Measurements from ENCODE around the gene SLC38A10.
"Not testable (repeated sequence)": the region's sequence is repeated elsewhere in the genome, so short reads cannot be mapped to it uniquely, and the experiment has no call there.

SLC38A10 gene

DNA sequence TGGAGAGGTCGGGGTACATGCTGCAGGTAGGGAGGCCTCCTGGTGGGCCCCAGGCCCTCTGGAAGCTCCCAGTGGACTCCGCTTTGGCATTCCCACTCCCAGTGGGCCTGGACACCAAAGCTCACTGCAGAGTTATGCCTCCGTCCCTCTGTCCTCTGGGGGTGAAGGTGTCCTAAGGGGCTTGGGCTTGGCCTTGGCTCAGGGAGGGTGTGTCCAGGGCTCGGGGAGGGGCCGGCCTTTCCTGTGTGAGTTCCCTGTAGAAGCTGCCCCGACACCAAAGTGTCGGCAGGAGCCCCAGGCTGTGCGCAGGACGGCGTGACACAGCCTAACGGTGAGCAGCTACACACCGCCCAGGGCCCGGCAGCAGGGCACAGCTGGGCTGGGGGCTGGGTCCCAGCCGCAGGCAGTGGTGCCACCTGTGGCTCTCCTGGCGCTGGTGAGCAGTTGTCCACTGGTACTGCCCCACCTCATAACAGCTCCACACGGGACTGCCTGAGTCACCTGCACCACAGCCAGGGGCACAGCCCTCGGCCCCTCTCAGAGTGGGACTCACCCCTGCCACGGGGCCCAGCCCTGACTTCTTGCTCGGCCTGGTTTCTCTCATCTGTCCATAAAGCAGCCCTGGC lies 62.4 kb downstream of the SLC38A10 start:
- DNase-seq, result no peak

- no peak for DNase-seq
These were observed 63.1 kb downstream of the SLC38A10 start for GRCh38 chr17:81231766-81232581.

DNA sequence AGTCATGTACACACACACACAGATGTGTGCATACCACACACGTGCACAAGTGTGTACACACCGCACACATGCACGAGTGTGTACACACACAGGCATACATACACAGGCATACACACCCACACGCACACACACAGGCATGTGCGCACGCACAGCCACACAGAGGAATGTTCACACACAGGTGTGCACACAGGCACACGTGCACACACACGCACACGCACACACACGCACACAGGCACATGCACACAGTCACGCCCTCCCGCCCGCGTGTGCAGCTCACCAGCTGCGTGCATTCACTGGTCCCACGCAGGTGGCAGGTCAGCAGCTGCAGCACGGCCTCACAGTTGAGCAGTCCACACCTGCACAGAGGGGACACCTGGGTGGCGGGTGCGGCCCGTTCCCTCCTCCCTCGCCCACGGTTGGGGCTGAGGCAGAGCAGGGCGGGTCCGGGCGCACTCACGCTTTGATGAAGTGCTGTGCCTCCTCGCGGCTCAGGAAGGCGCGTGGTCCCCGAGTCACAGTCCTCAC lies 63.9 kb downstream of the SLC38A10 start:
- DNase-seq, result no peak

GRCh38 chr17:81230043-81230820 lies 64.9 kb downstream of the SLC38A10 start:
- DNase-seq, result no peak

DNA sequence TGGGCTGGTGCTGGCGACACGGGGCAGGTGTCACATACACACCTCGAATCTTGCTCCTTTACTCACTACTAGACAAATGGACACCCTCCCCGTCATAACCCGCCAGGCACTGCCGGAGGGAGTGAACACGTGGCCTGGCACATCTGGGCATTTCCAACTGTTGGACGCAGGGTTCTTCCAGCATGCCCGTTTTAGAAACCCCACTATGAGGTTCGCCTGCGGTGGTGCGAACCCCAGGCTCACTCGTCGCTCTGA lies 65.5 kb downstream of the SLC38A10 start:
- no peak for DNase-seq

DNA sequence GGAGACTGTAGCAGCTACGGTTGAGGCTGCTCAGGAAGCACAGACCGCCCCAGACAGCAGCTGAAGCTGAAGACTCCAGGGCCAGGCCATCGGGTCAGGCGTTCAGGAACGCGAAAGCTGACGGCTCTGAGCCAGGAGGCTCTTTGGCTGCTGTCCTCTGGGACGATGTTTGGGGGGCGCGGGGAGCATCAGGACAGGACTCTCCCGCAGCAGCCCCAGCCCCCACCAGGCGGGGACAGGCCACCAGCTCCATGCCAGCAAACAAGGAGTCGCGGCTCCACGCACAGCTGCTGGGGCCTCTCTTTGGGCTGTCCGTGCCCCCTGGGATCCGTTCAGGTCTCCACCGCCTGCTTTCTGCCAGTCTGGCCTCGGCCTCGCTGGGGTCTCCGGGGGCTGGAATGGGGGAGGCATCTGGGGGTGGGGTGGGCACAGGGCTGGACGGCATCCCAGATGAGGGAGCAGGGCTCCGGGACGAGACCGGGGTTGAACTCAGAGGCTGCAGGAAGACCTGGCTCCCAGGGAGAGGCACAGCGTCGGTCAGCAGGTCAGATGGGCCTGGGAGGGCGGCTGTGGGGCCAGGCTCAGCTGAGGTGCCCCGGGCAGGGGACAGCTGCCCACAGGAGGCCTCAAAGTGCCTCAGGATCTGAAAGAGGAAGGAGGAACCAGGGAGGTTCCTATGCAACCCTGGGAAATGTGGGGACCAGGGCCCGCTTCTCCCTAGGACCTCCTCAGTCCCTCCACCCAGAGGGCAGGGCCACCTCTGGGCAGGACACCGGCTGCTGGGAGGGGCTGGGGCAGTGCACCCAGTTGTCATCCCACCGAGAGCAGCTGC lies 66.1 kb downstream of the SLC38A10 start:
- DNase-seq, result no peak

DNA sequence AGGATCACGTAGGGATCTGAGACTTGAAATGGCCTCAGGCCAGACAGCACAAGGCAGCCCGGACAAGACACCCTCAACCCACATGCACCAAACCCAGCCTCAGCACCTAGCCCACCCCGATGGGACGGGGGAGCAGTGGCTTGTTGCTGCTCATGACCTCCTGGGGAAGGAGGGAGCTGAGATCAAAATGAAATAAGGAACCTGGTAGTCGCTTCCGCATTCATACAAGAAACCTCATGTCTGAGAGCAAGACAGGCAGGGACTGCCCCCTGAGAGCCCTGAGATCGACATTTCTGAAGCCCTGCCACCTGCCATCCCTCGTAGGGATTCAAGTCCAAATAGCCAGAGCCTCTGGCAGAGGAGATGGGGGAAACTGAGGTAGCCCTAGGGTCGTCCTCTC lies 66.7 kb downstream of the SLC38A10 start:
- peak in 5 of 58 donors; percentile 13 to 34 (median 20) for DNase-seq

DNA sequence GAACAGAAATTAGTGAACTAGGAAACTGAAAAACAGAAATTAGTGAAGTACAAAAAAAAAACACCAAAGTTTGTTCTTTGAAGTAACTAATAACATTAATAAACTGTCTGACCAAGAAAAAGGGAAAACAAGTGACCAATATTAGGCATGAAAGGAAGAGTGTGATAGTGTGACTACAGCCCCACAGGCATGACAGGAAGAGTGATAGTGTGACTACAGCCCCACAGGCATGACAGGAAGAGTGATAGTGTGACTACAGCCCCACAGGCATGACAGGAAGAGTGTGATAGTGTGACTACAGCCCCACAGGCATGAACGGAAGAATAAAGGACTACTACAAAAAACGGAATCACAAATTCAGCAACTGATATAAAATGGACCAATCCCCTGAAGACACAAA lies 67.5 kb downstream of the SLC38A10 start:
- DNase-seq, result not testable (repeated sequence)

DNA sequence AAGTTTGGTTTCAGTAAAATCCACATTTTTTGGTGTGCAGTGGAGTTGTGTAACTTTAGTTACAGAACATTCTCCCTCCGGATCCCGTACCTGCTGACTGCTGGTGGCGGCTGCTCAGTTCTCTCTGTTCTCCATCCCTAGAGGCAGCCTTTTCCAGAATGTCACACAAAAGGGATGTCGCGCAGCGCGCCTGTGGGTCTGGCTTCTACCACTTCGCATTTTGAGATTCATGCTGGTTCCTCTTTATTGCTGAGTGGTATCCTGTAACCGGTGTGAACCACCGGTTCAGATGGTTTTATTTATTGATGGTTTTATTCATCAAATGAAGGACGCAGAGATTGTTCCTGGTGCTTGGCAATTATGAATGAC lies 71.4 kb downstream of the SLC38A10 start:
- DNase-seq, result peak in 1 of 58 donors; percentile 8

DNA sequence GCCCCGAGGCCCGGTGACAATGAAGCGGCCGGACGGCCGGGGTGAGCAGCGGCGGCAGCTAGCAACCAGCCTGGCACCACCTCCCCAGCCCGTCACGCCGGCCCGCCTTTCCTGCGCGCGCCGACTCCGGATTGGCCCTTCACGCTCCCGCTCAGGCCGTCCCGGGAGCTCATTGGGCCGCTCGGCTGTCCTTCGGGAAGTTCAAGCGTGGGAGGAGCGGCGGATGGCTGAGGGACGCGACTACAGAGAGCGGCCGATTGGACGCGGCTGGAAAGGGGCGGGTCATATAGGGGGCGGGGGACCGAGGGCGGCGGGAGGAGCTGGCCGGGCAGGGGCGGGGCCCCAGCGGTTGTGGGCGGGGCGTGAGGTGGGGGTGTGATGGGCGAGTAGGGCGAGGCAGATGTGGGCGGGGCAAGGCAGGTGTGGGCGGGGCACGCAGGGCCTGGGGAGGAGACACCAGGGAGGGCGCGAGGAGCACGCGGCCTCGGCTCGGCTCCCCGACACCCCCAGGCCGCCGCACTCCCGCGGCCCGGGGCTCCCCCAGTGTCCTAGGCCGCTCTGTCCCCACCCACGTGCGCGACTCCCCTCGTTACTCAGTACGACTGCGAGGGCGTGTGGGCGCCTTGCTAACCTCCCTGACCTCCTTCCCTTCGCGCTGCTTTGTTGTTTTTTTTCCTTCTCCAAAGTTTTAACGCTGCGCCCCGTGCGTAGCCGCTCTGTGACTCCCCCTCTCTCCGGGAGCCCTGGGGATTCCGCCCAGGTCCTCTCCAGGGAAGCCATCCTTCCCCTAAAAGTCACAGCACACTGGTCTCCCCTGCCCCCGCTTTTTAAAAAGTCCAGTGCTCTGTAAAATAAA lies 72.0 kb downstream of the SLC38A10 start, which contains the start of gene CEP131:
CEP131 (minus strand) TSS at position 60 of the 856 bp plus-strand sequence. CDS start 2,909 bp downstream, outside the sequence.
- peak; percentile 76 to 99 (median 97) for DNase-seq

DNA sequence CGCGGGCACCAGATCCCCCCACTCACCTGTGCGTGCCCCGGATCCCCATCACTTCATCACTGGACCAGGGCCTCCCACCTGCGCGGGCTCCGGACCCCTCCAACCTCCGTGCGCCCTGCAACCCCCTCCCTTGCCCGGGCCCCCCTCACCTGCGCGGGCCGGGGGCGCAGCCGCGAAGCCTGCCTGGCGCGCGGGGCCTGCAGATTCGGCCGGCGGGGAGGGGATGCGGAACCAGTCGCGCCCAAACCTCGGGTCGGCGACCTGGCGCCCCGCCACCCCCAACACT lies 72.5 kb downstream of the SLC38A10 start:
- no peak for DNase-seq

GRCh38 chr17:81221842-81222619 lies 73.1 kb downstream of the SLC38A10 start:
- no peak for DNase-seq

DNA sequence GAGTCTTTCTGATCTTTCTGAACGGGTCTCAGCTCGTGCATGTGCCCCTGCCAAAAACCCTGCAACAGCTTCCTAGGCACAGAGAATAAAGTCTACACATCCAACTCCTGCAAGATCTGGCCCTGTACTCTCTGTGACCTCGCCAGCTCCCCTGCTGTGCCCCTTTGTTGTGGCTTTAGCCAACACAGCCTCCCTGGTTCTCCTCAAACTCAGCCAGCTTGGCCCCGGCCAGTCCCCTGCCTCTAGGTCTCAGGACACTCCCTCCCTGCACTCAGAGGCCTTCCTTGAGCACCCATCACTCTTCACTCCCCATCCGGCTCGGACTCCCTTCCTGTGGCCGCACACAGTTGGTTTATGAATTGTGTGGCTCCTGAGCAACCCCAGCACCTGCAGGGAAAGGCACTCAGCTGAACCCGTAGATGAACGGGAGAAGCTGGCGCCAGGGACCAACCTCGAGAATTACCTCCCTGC lies 73.7 kb downstream of the SLC38A10 start:
- DNase-seq, result no peak

DNA sequence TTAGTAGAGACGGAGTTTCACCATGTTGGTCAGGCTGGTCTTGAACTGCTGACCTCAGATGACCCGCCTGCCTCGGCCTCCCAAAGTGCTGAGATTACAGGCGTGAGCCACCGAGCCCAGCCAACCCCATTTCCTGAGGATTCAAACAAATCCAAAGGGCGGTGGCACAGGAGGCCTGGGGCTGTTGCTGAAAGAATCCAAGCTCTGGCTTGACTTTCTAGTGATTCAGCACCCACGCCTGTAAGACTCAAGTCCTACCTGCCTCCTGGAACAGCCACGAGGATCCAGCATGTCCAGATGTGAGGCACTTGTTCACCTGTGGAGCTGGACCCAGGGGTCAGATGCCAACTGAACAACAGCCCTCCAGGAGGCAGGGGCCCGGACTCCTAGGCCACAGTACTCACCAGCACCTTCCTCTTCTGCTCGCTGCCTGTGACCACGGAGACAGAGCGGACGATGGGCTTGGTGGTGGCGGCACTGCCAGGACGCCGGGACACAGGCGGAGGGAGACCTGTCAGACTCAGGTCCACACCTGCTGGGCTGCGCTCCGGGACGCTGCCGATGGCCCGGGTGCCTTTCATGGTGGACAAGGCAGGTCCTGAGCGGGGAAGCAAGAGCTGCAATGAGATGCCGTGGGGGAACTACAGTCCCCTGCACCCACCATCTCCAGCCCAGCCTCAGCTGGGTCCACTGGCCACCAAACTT lies 75.5 kb downstream of the SLC38A10 start:
- DNase-seq, result no peak

- DNase-seq, result no peak
These were observed 76.1 kb downstream of the SLC38A10 start for GRCh38 chr17:81218991-81219390.

- DNase-seq, result no peak
These were observed 76.6 kb downstream of the SLC38A10 start for GRCh38 chr17:81218459-81218858.

- DNase-seq, result no peak
These were observed 77.6 kb downstream of the SLC38A10 start for GRCh38 chr17:81217491-81217890.

GRCh38 chr17:81213978-81214377 lies 81.1 kb downstream of the SLC38A10 start:
- DNase-seq, result no peak

DNA sequence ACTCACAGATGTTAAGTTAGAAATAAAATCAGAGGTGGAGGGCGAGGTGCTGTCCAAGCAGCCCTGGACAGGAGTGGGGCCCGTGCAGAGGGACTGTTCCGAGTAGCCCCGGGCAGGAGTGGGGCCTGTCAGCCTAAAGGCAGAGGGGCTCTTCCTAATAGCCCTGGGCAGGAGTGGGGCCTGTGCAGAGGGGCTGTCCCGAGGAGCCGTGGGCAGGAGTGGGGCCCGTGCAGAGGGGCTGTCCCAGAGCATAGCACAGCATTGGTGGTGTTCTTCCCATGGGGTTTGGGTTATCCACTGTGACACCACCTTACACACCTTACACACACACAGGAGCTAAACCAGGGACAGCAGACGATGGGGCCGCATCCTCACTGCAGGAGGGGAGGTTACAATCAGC lies 82.7 kb downstream of the SLC38A10 start:
- no peak for DNase-seq
